GM23338 (cell line): ENCODE measurements around the gene PRR14. TPM values are rescaled to one million over a fixed set of nuclear protein-coding genes. Genes with fewer than 3 reads are reported as not detected.

ENCODE experiments used
- ATAC-seq: fragments of 200-7000 bp; cut with Tn5 transposase; 3 replicates; pipeline ENCODE4 v1.9.1; 2020
- DNase-seq: peaks from one replicate; pipeline ENCODE4 v3.0.0-alpha.2; 2015; ENCODE audit warnings: low spot score
- H2AFZ ChIP-seq: fragments of 200-600 bp; sonication (generic); 2 replicates; pipeline ENCODE4 v1.8.0; 2016; ENCODE audit warnings: antibody characterized with exemption, mild to moderate bottlenecking, moderate library complexity
- H3F3A ChIP-seq: fragments of 200-600 bp; sonication (generic); replicated peaks from 2 replicates; pipeline ENCODE4 v1.8.0; 2017; ENCODE audit warnings: antibody characterized with exemption, mixed run types, low read depth
- H3K27ac ChIP-seq: fragments of 200-600 bp; sonication (generic); 2 replicates; pipeline ENCODE4 v1.6.1; 2016; ENCODE audit warnings: low read depth
- H3K27me3 ChIP-seq: fragments of 200-600 bp; sonication (generic); 2 replicates; pipeline ENCODE4 v1.8.0; 2016; ENCODE audit warnings: mild to moderate bottlenecking, mixed run types, moderate library complexity; ENCODE audit not compliant: insufficient read depth
- H3K36me3 ChIP-seq: fragments of 200-600 bp; sonication (generic); 2 replicates; pipeline ENCODE4 v1.8.0; 2016; ENCODE audit warnings: mild to moderate bottlenecking; ENCODE audit not compliant: insufficient read depth
- H3K4me1 ChIP-seq: fragments of 200-600 bp; sonication (generic); 2 replicates; pipeline ENCODE4 v1.8.0; 2016; ENCODE audit warnings: mild to moderate bottlenecking, moderate library complexity; ENCODE audit not compliant: insufficient read depth
- H3K4me2 ChIP-seq: fragments of 200-600 bp; sonication (generic); 2 replicates; pipeline ENCODE4 v1.7.1; 2017; ENCODE audit warnings: mixed run types
- H3K4me3 ChIP-seq: fragments of 200-600 bp; sonication (generic); 2 replicates; pipeline ENCODE4 v1.6.1; 2016; ENCODE audit warnings: mixed run types
- H3K79me2 ChIP-seq: fragments of 200-600 bp; sonication (generic); replicated peaks from 2 replicates; pipeline ENCODE4 v1.8.0; 2017; ENCODE audit warnings: mild to moderate bottlenecking; ENCODE audit not compliant: insufficient read depth
- H3K9me2 ChIP-seq: fragments of 200-600 bp; sonication (generic); 2 replicates; pipeline ENCODE4 v1.8.0; 2017; ENCODE audit not compliant: insufficient read depth
- H4K20me1 ChIP-seq: fragments of 200-600 bp; sonication (generic); replicated peaks from 2 replicates; pipeline ENCODE4 v1.8.0; 2017; ENCODE audit warnings: mild to moderate bottlenecking; ENCODE audit not compliant: insufficient read depth
- H3K27ac Mint-ChIP-seq: 2 replicates; pipeline ENCODE4 v1.8.0; 2020; ENCODE audit warnings: inconsistent platforms, mild to moderate bottlenecking, moderate library complexity, mixed read lengths
- H3K27me3 Mint-ChIP-seq: 3 replicates; pipeline ENCODE4 v1.8.0; 2022; ENCODE audit warnings: low read depth, mild to moderate bottlenecking, moderate library complexity, mixed read lengths, inconsistent platforms; ENCODE audit not compliant: insufficient read depth, poor library complexity
- H3K36me3 Mint-ChIP-seq: 3 replicates; pipeline ENCODE4 v1.8.0; 2021; ENCODE audit warnings: low read depth, mild to moderate bottlenecking, inconsistent platforms, moderate library complexity, mixed read lengths
- H3K4me1 Mint-ChIP-seq: 3 replicates; pipeline ENCODE4 v1.8.0; 2020; ENCODE audit warnings: mild to moderate bottlenecking, inconsistent platforms, mixed read lengths
- H3K4me3 Mint-ChIP-seq: 3 replicates; pipeline ENCODE4 v1.8.0; 2021; ENCODE audit warnings: moderate library complexity, mild to moderate bottlenecking, inconsistent platforms, mixed read lengths
- H3K9me3 Mint-ChIP-seq: 3 replicates; pipeline ENCODE4 v1.8.0; 2020; ENCODE audit warnings: moderate library complexity, mild to moderate bottlenecking, inconsistent platforms, mixed read lengths
- EZH2 ChIP-seq: fragments of 200-600 bp; sonication (generic); IDR thresholded peaks from one replicate; pipeline ENCODE4 v1.8.0; 2017; ENCODE audit warnings: antibody characterized with exemption, mild to moderate bottlenecking, low read depth; ENCODE audit not compliant: unreplicated experiment
- JUNB ChIP-seq: IDR thresholded peaks from one replicate; pipeline ENCODE4 v1.6.1; 2016; ENCODE audit warnings: antibody characterized with exemption; ENCODE audit not compliant: unreplicated experiment
- NANOG ChIP-seq: IDR thresholded peaks from 2 replicates; pipeline ENCODE4 v1.6.1; 2016; ENCODE audit warnings: antibody characterized with exemption, borderline replicate concordance
- ZNF114 ChIP-seq: fragments of 250-450 bp; sonication (Bioruptor Pico); IDR thresholded peaks from 2 replicates; pipeline ENCODE4 v1.5.0; 2020; ENCODE audit warnings: mild to moderate bottlenecking, moderate library complexity
- polyA plus RNA-seq: library from polyadenylated mRNA; unstranded; fragments of >200 nt; fragmentation: Nextera tagmentation; extraction: Ambion mirVana; gene quantifications from 2 replicates; pipeline ENCODE4 v1.2.1, GENCODE V29; 2016
- total RNA-seq: library from RNA; depleted of rRNA; stranded (reverse); fragments of >200 nt; shearing (Covaris generic); gene quantifications from 2 replicates; pipeline ENCODE4 v1.2.3, GENCODE V29; 2014
- TF ChIP-seq, protein P1 (sequence below): IDR thresholded peaks from 2 replicates; pipeline ENCODE4 v1.6.1; 2016; ENCODE audit warnings: antibody characterized with exemption
- TF ChIP-seq, protein P2 (sequence below): fragments of 250-450 bp; sonication (Bioruptor Pico); IDR thresholded peaks from 2 replicates; pipeline ENCODE4 v1.5.0; 2020; ENCODE audit warnings: mild to moderate bottlenecking, moderate library complexity

The PRR14 gene
- total and polyA plus RNA-seq, 2 experiments from 2014 or later = 4.6 to 12.7 TPM

DNA sequence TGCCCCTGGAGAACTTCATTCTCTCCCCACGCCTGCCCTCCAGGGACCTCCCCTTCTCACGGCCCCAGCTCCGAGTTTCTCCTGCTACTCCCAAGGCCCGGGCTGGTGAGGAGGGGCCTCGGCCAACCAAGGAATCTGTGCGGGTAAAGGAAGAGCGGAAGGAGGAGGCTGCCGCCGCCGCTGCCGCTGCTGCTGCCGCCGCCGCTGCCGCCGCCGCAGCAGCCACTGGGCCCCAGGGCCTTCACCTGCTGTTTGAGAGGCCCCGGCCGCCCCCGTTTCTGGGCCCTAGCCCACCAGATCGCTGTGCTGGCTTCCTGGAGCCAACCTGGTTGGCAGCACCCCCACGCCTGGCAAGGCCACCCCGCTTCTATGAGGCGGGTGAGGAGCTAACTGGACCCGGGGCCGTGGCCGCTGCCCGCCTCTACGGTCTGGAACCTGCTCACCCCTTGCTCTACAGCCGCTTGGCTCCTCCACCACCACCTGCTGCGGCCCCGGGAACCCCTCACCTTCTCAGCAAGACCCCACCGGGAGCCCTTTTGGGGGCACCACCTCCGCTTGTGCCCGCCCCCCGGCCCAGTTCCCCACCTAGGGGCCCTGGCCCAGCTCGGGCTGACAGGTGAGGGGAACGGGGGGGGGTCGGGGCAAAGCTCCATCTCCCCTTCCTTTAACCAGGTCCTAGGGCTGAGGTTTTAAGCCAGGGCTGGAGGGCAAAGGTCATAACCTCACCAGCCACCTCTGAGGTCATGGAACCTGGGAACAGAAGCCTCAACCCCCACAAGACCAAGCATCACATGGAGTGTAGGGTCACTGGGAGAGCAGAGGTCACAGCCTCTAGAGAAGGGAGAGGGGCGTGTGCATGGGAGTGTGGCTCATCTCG lies 18.5 kb downstream of the PRR14 start:
- peaks cover 14% of the 10 kb centered on the region; the same call in 1 of the 2 replicates for H4K20me1 ChIP-seq
- DNase-seq = no peak
- H3F3A ChIP-seq = no peaks in the 10 kb centered on the region
- no peak overlapping the region for H3K4me3 ChIP-seq
- Mint-ChIP-seq H3K4me1 (no peaks in the 10 kb centered on the region), H3K36me3 (peaks cover 15% of the 10 kb centered on the region), H3K4me3 (no peak overlapping the region), H3K27me3 (peaks cover 74% of the 10 kb centered on the region), H3K27ac (no peak overlapping the region), H3K9me3 (peaks cover 3% of the 10 kb centered on the region; the same call in 1 of the 3 replicates)
- H3K4me2 ChIP-seq = no peak overlapping the region
- peaks cover 91% of the 10 kb centered on the region for H3K27me3 ChIP-seq
- no peak overlapping the region for H2AFZ ChIP-seq
- H3K27ac ChIP-seq = no peak overlapping the region
- TF ChIP-seq, protein P1, sequence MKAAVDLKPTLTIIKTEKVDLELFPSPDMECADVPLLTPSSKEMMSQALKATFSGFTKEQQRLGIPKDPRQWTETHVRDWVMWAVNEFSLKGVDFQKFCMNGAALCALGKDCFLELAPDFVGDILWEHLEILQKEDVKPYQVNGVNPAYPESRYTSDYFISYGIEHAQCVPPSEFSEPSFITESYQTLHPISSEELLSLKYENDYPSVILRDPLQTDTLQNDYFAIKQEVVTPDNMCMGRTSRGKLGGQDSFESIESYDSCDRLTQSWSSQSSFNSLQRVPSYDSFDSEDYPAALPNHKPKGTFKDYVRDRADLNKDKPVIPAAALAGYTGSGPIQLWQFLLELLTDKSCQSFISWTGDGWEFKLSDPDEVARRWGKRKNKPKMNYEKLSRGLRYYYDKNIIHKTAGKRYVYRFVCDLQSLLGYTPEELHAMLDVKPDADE = no peak
- no peak for TF ChIP-seq ZNF114 (CRISPR knock-in tag)
- no peak for TF ChIP-seq EZH2
- TF ChIP-seq, protein P2, sequence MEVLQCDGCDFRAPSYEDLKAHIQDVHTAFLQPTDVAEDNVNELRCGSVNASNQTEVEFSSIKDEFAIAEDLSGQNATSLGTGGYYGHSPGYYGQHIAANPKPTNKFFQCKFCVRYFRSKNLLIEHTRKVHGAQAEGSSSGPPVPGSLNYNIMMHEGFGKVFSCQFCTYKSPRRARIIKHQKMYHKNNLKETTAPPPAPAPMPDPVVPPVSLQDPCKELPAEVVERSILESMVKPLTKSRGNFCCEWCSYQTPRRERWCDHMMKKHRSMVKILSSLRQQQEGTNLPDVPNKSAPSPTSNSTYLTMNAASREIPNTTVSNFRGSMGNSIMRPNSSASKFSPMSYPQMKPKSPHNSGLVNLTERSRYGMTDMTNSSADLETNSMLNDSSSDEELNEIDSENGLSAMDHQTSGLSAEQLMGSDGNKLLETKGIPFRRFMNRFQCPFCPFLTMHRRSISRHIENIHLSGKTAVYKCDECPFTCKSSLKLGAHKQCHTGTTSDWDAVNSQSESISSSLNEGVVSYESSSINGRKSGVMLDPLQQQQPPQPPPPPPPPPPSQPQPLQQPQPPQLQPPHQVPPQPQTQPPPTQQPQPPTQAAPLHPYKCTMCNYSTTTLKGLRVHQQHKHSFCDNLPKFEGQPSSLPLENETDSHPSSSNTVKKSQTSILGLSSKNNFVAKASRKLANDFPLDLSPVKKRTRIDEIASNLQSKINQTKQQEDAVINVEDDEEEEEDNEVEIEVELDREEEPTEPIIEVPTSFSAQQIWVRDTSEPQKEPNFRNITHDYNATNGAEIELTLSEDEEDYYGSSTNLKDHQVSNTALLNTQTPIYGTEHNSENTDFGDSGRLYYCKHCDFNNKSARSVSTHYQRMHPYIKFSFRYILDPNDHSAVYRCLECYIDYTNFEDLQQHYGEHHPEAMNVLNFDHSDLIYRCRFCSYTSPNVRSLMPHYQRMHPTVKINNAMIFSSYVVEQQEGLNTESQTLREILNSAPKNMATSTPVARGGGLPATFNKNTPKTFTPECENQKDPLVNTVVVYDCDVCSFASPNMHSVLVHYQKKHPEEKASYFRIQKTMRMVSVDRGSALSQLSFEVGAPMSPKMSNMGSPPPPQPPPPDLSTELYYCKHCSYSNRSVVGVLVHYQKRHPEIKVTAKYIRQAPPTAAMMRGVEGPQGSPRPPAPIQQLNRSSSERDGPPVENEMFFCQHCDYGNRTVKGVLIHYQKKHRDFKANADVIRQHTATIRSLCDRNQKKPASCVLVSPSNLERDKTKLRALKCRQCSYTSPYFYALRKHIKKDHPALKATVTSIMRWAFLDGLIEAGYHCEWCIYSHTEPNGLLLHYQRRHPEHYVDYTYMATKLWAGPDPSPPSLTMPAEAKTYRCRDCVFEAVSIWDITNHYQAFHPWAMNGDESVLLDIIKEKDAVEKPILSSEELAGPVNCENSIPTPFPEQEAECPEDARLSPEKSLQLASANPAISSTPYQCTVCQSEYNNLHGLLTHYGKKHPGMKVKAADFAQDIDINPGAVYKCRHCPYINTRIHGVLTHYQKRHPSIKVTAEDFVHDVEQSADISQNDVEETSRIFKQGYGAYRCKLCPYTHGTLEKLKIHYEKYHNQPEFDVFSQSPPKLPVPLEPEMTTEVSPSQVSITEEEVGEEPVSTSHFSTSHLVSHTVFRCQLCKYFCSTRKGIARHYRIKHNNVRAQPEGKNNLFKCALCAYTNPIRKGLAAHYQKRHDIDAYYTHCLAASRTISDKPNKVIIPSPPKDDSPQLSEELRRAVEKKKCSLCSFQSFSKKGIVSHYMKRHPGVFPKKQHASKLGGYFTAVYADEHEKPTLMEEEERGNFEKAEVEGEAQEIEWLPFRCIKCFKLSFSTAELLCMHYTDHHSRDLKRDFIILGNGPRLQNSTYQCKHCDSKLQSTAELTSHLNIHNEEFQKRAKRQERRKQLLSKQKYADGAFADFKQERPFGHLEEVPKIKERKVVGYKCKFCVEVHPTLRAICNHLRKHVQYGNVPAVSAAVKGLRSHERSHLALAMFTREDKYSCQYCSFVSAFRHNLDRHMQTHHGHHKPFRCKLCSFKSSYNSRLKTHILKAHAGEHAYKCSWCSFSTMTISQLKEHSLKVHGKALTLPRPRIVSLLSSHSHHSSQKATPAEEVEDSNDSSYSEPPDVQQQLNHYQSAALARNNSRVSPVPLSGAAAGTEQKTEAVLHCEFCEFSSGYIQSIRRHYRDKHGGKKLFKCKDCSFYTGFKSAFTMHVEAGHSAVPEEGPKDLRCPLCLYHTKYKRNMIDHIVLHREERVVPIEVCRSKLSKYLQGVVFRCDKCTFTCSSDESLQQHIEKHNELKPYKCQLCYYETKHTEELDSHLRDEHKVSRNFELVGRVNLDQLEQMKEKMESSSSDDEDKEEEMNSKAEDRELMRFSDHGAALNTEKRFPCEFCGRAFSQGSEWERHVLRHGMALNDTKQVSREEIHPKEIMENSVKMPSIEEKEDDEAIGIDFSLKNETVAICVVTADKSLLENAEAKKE (CRISPR knock-in tag) = no peak
- TF ChIP-seq NANOG = no peak
- no peak for TF ChIP-seq JUNB
- H3K9me2 ChIP-seq = no peaks in the 10 kb centered on the region
- no peaks in the 10 kb centered on the region for H3K36me3 ChIP-seq
- H3K4me1 ChIP-seq = no peaks in the 10 kb centered on the region
- no peaks in the 10 kb centered on the region for H3K79me2 ChIP-seq
- no peak for ATAC-seq
